GM12801 (cell line): ENCODE measurements around the gene TWIST2.

ENCODE experiments used
- CTCF ChIP-seq: IDR thresholded peaks from one replicate; pipeline ENCODE4 v1.5.1; 2011; ENCODE audit warnings: control low read depth; ENCODE audit not compliant: insufficient read length; ENCODE audit errors: extremely low read depth

TWIST2 gene

GRCh38 chr2:238910751-238911351 is 63.0 kb downstream of the TWIST2 start:
- TF ChIP-seq CTCF: no peak

GRCh38 chr2:238911376-238912227 is 63.7 kb downstream of the TWIST2 start:
- no peak for TF ChIP-seq CTCF

DNA sequence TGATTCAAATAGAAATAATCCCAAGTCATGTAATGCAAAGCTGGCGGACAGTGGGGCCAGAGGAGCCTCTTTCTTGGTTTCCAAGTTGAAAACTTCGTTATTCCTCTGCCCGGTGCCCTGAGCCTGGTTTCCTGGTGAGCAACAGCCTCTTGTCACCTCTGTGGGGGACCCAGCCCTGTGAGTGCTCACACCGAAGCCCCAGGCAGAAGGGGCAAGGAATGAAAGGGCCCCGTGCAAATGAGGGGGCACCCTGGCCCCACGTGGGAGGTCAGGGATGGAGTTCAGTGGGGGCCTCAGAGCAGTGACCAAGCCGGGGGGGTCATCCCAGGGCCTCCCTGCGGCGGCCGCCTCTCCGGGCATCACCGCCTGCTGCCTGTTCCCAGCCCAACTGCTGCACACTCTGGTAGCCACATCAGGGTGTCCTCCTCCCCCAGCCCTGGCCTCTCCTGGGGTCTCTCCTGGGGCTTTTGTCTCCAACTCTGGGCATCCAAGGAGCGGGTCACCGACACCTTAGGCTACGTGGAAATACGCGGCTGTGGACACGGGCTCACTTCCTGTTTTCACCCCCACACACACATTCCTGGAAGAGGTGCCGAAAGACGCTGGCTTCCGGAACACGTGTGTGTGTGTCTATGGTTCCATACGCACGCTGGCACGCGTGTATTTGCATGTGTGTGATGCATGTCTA is 64.5 kb downstream of the TWIST2 start:
- TF ChIP-seq CTCF: no peak

- no peak for TF ChIP-seq CTCF
Measured at GRCh38 chr2:238912916-238913875, 65.3 kb downstream of the TWIST2 start.

DNA sequence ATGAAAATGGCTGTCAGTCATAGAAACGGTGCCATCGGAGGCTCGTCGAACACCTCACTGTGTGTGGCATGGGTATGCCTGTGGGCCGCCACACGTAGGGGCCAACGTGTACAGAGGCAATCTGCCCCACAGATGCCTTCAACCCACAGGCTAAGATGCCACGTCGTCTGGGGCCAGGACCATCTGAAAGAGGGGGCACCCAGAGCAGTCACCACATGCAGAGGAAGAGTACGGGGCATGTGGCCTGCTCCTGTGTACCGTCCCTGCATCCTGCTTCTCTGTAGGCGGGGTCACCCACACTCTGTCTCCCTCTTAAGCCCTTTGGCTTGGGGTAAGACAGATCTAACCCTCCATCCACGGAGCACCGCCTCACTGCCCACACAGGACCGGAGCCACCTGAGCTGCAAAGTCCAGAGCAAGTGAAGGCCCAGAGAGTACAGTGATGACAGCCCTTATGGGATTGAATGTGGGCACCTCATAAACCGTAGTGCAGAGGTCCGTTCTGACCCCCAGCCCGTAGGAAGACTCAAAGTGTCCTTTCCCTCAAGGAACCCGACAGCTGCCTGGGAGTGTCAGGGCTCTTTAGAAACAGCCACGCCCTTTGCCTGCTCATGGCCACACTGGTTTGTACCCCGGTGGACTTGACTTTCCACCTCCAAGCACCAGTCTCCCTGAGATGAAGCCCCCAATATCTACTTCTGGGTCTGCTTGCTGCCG is 66.2 kb downstream of the TWIST2 start:
- no peak for TF ChIP-seq CTCF

DNA sequence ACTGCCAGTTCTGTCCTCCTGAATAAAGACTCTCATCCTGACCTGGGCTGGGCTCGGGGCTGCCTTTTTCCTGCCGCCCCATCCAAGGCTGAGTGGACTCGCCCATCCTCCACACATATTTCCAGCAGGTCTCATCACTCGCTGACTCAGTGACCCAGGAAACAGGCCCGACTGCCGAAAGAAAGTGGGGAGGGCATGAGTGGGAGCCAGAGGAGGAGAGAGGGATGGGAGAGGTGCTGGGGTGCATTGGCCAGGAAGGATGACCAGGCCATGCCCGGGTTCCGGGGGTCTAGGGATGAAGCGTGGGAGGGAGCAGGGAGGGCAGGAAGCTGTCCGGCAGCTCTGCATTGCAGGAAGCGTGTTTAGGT is 66.7 kb downstream of the TWIST2 start:
- TF ChIP-seq CTCF: no peak
